GM19468 (cell line): Measurements from ENCODE around the gene TMC6.
"Not testable (repeated sequence)": the region's sequence is repeated elsewhere in the genome, so short reads cannot be mapped to it uniquely, and the experiment has no call there.

Source experiments
- ATAC-seq: cut with Tn5 transposase; IDR thresholded peaks from one replicate; pipeline ENCODE4 v1.9.1; 2021; ENCODE audit warnings: mild to moderate bottlenecking, moderate library complexity, moderate number of reproducible peaks; ENCODE audit not compliant: unreplicated experiment; ENCODE audit errors: extremely low read depth

TMC6 gene

DNA sequence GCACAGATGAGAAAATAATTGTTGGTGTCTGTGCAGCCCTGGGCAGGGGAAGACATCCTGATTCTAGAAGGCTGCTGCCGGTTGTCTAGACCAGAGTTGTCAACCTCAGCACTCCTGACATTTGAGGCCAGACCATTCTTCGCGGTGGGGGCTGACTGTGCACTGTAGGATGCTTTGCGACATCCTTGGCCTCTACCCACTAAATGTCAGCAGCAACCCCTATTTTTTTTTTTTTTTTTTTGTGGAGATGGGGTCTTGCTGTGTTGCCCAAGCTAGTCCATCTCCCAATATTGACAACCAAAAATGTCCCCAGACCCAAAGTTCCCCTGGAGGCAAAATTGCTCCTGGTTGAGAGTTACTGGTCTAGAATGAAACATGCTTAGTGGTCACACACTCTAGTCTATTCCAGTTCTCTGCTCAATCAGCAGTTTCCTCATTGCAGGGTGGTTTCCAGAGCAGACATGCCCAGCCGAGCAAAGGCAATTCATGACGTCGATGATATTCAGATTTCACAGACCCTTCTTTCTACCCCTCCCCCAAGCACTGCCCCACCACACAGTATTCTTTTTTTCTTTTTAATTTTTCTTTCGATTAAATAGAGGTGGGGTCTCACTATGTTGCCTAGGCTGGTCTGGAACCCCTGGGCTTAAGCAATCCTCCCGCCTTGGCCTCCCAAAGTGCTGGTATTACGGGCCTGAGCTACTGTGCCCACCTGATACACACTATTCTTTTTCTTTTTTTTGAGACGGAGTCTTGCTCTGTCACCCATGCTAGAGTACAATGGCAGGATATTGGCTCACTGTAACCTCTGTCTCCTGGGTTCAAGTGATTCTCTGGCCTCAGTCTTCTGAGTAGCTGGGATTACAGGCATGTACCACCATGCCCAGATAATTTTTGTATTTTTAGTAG, 26.6 kb upstream of the TMC6 start:
- peak; percentile 28 for ATAC-seq

GRCh38 chr17:78151514-78152008, 23.0 kb upstream of the TMC6 start:
- no peak for ATAC-seq

DNA sequence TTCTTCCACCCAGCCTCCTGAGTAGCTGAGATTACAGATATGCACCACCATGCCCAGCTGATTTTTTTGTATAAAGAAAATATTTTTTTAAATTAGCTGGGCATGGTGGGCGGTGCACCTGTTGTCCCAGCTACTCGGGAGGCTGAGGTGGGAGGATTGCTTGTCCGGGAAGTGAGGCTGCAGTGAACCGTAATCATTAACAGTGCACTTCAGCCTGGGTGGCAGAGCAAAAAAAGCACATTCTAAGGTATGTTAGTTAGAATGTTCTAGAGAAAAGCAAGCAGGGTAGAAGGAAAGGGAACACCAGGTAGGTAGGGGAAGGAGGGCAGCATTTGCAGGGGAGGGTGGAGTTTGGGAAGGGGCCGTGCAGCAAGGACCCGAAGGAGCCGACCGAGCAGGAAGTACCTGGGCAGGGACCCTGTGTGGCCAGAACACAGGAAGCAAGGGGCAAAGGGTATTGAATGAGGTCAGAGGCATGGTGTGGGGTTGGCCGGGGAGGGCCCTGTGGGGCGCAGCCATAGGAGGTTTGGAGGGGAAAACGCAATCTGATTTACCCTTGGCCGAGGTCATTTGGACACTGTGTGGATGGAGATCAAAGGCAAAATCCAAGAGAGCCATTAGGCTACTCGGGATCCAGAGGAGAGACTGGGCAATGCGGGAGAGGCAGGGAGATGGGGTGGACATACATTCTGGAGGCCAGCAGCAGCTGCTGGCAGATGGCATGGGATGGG, 19.9 kb upstream of the TMC6 start:
- ATAC-seq, result no peak

- ATAC-seq, result no peak
Observed at GRCh38 chr17:78147315-78147998, 18.9 kb upstream of the TMC6 start.

DNA sequence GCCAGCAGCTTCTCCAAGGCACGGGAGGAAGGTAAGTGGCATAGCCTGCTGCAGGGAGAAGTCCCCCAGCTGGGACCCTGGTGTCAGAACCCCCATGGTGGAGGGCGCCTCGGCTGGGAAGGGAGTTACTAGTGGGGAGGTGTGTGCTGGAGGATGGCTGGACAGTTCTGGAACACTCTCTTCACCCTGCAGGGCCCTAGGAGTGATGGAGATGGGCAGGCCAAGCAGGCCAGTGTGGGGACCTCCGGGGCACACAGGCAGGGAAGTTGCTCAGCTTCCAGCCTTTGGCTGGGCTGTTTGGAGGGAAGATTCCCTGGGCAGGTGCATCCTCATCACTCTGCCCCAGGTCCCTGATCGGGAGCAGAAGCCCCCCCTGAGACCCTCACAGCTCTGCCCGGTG, 18.3 kb upstream of the TMC6 start:
- ATAC-seq, result no peak

- no peak for ATAC-seq
Observed at GRCh38 chr17:78146471-78146869, 17.9 kb upstream of the TMC6 start.

DNA sequence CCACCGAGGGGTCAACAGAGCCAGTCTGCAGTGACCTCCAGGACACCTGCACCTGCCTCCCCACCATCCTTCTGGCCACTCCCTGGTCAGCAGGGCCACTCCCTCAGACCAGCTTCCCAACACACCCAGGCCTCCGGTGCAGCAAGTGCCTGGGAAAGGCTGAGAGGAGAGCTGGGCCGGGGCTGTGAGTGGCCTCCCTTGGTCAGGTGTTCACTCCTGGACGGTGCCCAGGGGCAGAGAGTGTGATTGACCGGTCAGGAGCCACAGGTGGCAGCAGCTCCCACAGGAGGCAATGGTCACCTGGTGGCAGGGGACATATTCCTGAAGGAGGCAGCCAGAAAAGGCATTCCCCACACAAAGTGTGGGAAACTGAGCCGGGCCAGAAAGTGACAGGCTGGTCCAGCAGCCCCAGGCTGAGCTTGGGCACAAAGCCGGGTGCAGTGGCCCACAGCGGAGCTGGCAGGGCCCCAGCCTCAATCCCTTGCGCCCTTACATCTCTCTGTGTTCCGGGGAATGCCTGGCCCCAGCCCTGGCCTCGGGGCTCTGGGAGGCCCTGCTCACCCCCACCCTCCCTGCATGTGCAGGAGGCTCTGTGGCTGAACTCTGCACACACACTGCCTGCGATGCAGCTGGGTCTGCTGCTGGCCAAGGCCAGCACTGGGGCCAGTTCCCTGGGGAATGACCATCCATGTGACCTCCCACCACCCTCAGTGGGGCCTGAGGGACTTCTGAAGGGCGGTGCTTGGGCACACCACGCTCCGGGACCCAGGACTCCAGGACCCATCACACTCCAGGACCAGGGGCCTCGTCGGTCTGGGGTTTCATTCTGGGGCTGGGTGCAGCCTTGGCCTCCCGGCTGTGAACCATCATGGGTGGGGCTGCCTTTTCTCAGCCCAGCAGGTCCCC, 16.4 kb upstream of the TMC6 start:
- ATAC-seq, result no peak

DNA sequence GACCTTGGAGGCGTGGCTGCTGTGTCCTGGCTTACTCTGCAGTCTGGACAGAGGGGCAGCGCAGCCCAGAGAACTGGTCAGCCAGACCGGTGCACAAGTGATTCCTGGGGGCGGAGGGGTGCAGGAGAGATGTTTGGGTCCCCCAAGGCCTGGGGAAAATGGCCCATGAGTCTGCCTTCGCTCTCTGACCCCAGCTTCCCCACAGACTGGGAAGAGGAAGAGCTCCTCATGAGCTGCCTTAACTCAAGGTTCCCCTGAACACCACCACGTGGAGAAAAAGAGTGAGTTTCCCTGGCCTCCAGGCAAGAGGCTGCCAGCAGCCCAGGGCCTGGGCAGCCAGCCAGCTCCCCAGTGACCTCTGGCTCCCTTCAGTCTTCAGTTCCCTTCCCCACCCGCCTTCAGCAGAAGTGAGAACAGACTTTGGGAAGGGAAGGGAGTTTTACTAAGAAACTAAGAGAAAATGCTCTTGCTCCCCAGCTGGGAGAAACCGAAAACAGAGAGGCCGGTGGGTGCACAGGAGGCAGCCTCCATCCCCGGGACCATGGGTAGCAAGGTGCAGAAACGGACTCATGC, 15.7 kb upstream of the TMC6 start:
- no peak for ATAC-seq

- no peak for ATAC-seq
Observed at GRCh38 chr17:78143214-78144146, 14.9 kb upstream of the TMC6 start.

GRCh38 chr17:78142119-78142861, 13.7 kb upstream of the TMC6 start:
- ATAC-seq, result no peak

DNA sequence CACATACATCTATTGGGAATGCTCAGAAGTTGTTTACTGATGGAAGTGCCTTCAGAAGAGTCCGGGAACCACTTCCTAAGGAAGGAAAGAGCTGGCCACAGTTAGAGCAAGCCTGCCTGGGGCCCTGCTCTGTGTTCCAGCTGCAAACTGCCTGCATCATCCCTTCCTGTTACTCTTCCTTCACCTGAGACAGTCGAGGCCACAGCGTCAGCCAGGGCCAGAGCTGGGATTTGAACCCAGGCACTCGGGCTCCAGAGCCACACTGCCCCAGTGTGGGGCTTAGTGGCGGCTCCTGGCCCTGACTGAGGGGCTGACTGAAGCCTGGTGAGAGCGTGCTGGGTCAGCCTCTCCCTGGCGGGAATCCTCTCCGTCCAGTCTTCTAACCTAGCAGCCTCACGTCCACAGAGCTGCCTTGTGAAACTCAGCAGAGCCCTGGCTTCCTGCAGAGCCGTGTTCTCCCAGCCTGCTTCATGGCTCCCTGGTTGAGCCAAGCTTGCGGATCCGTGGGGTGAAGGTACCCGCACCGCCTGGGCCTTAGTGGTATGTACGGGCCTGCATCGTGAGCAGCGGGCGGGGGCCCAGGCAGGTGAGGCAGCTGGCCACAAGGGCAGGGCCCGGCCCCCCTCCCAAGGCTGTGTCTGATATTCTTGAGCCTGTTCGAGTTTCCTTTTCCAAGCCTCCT, 13.0 kb upstream of the TMC6 start:
- no peak for ATAC-seq

- peak; percentile 48 for ATAC-seq
Observed at GRCh38 chr17:78140169-78141051, 11.9 kb upstream of the TMC6 start.

DNA sequence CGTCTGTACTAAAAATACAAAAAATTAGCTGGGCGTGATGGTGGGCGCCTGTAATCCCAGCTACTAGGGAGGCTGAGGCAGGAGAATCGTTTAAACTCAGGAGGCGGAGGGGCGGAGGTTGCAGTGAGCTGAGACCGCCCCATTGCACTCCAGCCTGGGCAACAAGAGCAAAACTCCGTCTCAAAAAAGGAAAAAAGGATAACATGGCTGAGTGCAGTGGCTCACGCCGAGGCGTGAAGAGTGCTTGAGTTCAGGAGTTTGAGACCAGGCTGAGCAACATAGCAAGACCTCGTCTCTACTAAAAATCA, 11.3 kb upstream of the TMC6 start:
- ATAC-seq, result not testable (repeated sequence)

DNA sequence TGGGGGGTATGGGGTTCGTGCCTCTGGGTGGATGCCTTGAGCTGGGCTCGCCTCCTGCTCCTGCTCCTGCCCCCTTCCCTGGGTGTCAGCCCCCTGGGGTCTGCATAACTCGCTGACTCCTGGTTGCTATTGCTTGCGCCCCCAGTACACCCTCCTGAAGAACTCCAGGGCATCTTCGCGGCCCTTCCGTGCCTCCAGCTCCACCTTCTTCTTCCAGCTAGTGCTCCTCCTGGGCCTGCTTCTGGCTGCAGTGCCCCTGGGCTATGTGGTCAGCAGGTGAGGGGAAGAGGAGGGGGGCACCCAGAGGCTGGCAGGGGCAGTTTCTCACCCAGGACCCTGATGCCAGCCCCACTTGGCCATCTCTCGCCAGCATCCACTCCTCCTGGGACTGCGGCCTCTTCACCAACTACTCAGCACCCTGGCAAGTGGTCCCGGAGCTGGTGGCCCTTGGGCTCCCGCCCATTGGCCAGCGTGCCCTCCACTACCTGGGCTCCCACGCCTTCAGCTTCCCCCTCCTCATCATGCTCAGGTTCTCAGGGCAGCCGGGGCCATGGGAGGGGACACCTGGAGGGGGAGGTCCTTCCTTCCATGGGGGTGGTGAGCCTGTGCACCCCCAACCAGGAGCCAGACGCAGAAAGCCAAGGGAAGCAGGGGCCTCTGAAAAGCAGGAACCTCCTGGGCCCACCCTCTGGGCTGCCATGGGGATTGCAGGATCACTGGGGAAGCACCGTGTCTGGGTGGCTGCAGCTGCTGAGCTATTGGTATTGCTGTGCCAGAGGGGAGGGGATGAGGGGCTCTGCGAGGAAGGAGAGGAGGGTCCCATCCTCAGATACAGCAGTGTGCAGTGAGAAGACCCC, 9.9 kb upstream of the TMC6 start:
- no peak for ATAC-seq

GRCh38 chr17:78137392-78138203, 9.0 kb upstream of the TMC6 start:
- ATAC-seq, result no peak
